Smooth muscle cell (in vitro differentiated cells): ENCODE measurements around the gene SORBS1. TPM values are rescaled to one million over a fixed set of nuclear protein-coding genes. Genes with fewer than 3 reads are reported as not detected.
A peak's percentile ranks its signal among the peaks of the same experiment; 100 is the strongest.

Experiments
- DNase-seq: peaks from one replicate; lab custom pipeline; 2025; ENCODE audit not compliant: unreplicated experiment; lab: John Stamatoyannopoulos, UW
- H2AFZ ChIP-seq: fragments of 200-600 bp; sonication (generic); 2 replicates; pipeline ENCODE4 v1.6.0; 2016; ENCODE audit warnings: antibody characterized with exemption, low read depth, mild to moderate bottlenecking
- H3F3A ChIP-seq: fragments of 200-600 bp; sonication (generic); 2 replicates; pipeline ENCODE4 v1.6.0; 2017; ENCODE audit warnings: antibody characterized with exemption, low read depth
- H3K27ac ChIP-seq: fragments of 200-600 bp; sonication (generic); 2 replicates; pipeline ENCODE4 v1.5.1; 2016; ENCODE audit warnings: low read depth, mild to moderate bottlenecking
- H3K27me3 ChIP-seq: fragments of 200-600 bp; sonication (generic); 2 replicates; pipeline ENCODE4 v1.6.1; 2016; ENCODE audit warnings: low read depth, mild to moderate bottlenecking
- H3K36me3 ChIP-seq: fragments of 200-600 bp; sonication (generic); 2 replicates; pipeline ENCODE4 v1.5.1; 2016; ENCODE audit warnings: low read depth
- H3K4me1 ChIP-seq: fragments of 200-600 bp; sonication (generic); 2 replicates; pipeline ENCODE4 v1.5.1; 2016; ENCODE audit warnings: low read depth
- H3K4me2 ChIP-seq: fragments of 200-600 bp; sonication (generic); 2 replicates; pipeline ENCODE4 v1.6.0; 2016; ENCODE audit warnings: mild to moderate bottlenecking
- H3K4me3 ChIP-seq: fragments of 200-600 bp; sonication (generic); 2 replicates; pipeline ENCODE4 v1.5.1; 2016; ENCODE audit warnings: mild to moderate bottlenecking
- H3K79me2 ChIP-seq: fragments of 200-600 bp; sonication (generic); 2 replicates; pipeline ENCODE4 v1.6.0; 2016; ENCODE audit warnings: low read depth, mild to moderate bottlenecking
- H3K9ac ChIP-seq: fragments of 200-600 bp; sonication (generic); 2 replicates; pipeline ENCODE4 v1.6.0; 2016; ENCODE audit warnings: low read depth
- H3K9me3 ChIP-seq: fragments of 200-600 bp; sonication (generic); replicated peaks from 2 replicates; pipeline ENCODE4 v1.5.1; 2016; ENCODE audit warnings: low read depth
- H4K20me1 ChIP-seq: fragments of 200-600 bp; sonication (generic); 2 replicates; pipeline ENCODE4 v1.6.0; 2016; ENCODE audit warnings: low read depth
- CTCF ChIP-seq: fragments of 200-600 bp; sonication (generic); IDR thresholded peaks from 2 replicates; pipeline ENCODE4 v1.5.1; 2017; ENCODE audit warnings: borderline replicate concordance, mild to moderate bottlenecking, antibody characterized with exemption; ENCODE audit not compliant: insufficient read depth, poor library complexity, severe bottlenecking
- WGBS: methylation state at CpG from one replicate; pipeline ENCODE4 v1.1.7; 2016; ENCODE audit warnings: low lambda C conversion rate; 5-methylcytosine and 5-hydroxymethylcytosine counted together
- polyA plus RNA-seq: library from polyadenylated mRNA; unstranded; fragments of >200 nt; fragmentation: Nextera tagmentation; extraction: Ambion mirVana; gene quantifications from 2 replicates; pipeline ENCODE4 v1.2.1, GENCODE V29; 2016
- total RNA-seq: library from RNA; depleted of rRNA; stranded (reverse); fragments of >200 nt; gene quantifications from 2 replicates; pipeline ENCODE4 v1.2.3, GENCODE V29; 2014

SORBS1 gene
- total and polyA plus RNA-seq, 2 experiments from 2014 or later, result 14.6 to 21.0 TPM

- DNase-seq, result peak; percentile 28
- H3K27me3 ChIP-seq, result no peaks in the 10 kb centered on the region
- H3K4me3 ChIP-seq, result no peak overlapping the region
- H3K79me2 ChIP-seq, result no peaks in the 10 kb centered on the region
- H3K4me2 ChIP-seq, result peak overlapping the region; percentile 79
- H3K9me3 ChIP-seq, result no peaks in the 10 kb centered on the region
- peaks cover 16% of the 10 kb centered on the region for H3F3A ChIP-seq
- H3K27ac ChIP-seq, result peak overlapping the region; percentile 96
- no peak for TF ChIP-seq CTCF
- WGBS, result 12% methylated on average over 8 of the region's 8 CpGs
- H3K36me3 ChIP-seq, result no peaks in the 10 kb centered on the region
- no peak overlapping the region for H2AFZ ChIP-seq
- peaks cover 26% of the 10 kb centered on the region for H3K4me1 ChIP-seq
- H3K9ac ChIP-seq, result peak overlapping the region; percentile 78
- no peaks in the 10 kb centered on the region for H4K20me1 ChIP-seq
These were observed 252.5 kb downstream of the SORBS1 start for GRCh38 chr10:95308389-95309302.

GRCh38 chr10:95306851-95307250 lies 254.3 kb downstream of the SORBS1 start:
- Histone ChIP-seq H3K36me3 (no peaks in the 10 kb centered on the region), H2AFZ (no peak overlapping the region), H4K20me1 (no peaks in the 10 kb centered on the region), H3K27me3 (no peaks in the 10 kb centered on the region), H3K27ac (no peak overlapping the region), H3K4me3 (no peak overlapping the region), H3K9me3 (no peaks in the 10 kb centered on the region), H3K9ac (no peak overlapping the region), H3F3A (peaks cover 16% of the 10 kb centered on the region), H3K4me2 (no peak overlapping the region), H3K79me2 (no peaks in the 10 kb centered on the region), H3K4me1 (peaks cover 25% of the 10 kb centered on the region)
- WGBS, result 86% methylated on average over 1 of the region's 1 CpG
- TF ChIP-seq CTCF, result no peak
- no peak for DNase-seq

- no peak overlapping the region for H2AFZ ChIP-seq
- WGBS, result 81% methylated on average over 3 of the region's 3 CpGs
These were observed 254.9 kb downstream of the SORBS1 start for GRCh38 chr10:95306318-95306650.

More at GRCh38 chr10:95306318-95306650, 254.9 kb downstream of the SORBS1 start:
- no peak for TF ChIP-seq CTCF
- Histone ChIP-seq H3K9me3 (no peaks in the 10 kb centered on the region), H4K20me1 (no peaks in the 10 kb centered on the region), H3K27ac (no peak overlapping the region), H3K79me2 (no peaks in the 10 kb centered on the region), H3K27me3 (no peaks in the 10 kb centered on the region), H3K36me3 (no peaks in the 10 kb centered on the region), H3K4me3 (no peak overlapping the region), H3K9ac (no peak overlapping the region), H3F3A (peaks cover 16% of the 10 kb centered on the region), H3K4me1 (peaks cover 25% of the 10 kb centered on the region), H3K4me2 (no peak overlapping the region)
- no peak for DNase-seq
